Dendritic cell treated with granulocyte-macrophage colony-stimulating factor and Interleukin-4, amounts not matched to agents 40 ng/mL and 50 ng/mL, for 4 days (primary cell): Measurements from ENCODE around the gene RIMS4.
"Not testable (repeated sequence)": the region's sequence is repeated elsewhere in the genome, so short reads cannot be mapped to it uniquely, and the experiment has no call there.

Source experiments
- H3K27ac Mint-ChIP-seq: one replicate; pipeline ENCODE4 v1.8.0; 2022; ENCODE audit warnings: mild to moderate bottlenecking, mixed read lengths
- H3K27me3 Mint-ChIP-seq: one replicate; pipeline ENCODE4 v1.8.0; 2022; ENCODE audit warnings: mild to moderate bottlenecking, mixed read lengths
- H3K36me3 Mint-ChIP-seq: one replicate; pipeline ENCODE4 v1.8.0; 2022; ENCODE audit warnings: low read depth, mixed read lengths
- H3K4me1 Mint-ChIP-seq: one replicate; pipeline ENCODE4 v1.8.0; 2022; ENCODE audit warnings: low read depth, mixed read lengths
- H3K4me3 Mint-ChIP-seq: one replicate; pipeline ENCODE4 v1.8.0; 2022; ENCODE audit warnings: mild to moderate bottlenecking, moderate library complexity, mixed read lengths
- H3K9me3 Mint-ChIP-seq: one replicate; pipeline ENCODE4 v1.8.0; 2022; ENCODE audit warnings: mixed read lengths
- intact Hi-C: fragments of 100-400 bp; cut with micrococcal nuclease; formaldehyde crosslinking; loops from one replicate; pipeline ENCODE4 v1.15.0; 2022

The RIMS4 gene

GRCh38 chr20:44837946-44838345, 27.6 kb upstream of the RIMS4 start:
- H3K4me1 Mint-ChIP-seq, result no peaks in the 10 kb centered on the region
- H3K27me3 Mint-ChIP-seq, result peaks cover 23% of the 10 kb centered on the region
- no peaks in the 10 kb centered on the region for H3K9me3 Mint-ChIP-seq
- H3K4me3 Mint-ChIP-seq, result no peak overlapping the region
- no peaks in the 10 kb centered on the region for H3K36me3 Mint-ChIP-seq
- H3K27ac Mint-ChIP-seq, result no peak overlapping the region
- intact Hi-C loops, result no loop called here

- intact Hi-C loops, result no loop called here
- Mint-ChIP-seq H3K27me3 (peaks cover 27% of the 10 kb centered on the region), H3K9me3 (no peaks in the 10 kb centered on the region), H3K4me3 (no peak overlapping the region), H3K4me1 (no peaks in the 10 kb centered on the region), H3K27ac (no peak overlapping the region), H3K36me3 (no peaks in the 10 kb centered on the region)
Measured at GRCh38 chr20:44836601-44837120, 26.3 kb upstream of the RIMS4 start.

- H3K36me3 Mint-ChIP-seq, result no peaks in the 10 kb centered on the region
- peaks cover 28% of the 10 kb centered on the region for H3K27me3 Mint-ChIP-seq
- H3K9me3 Mint-ChIP-seq, result no peaks in the 10 kb centered on the region
- no peak overlapping the region for H3K27ac Mint-ChIP-seq
- no peak overlapping the region for H3K4me3 Mint-ChIP-seq
- intact Hi-C loops, result no loop called here
- H3K4me1 Mint-ChIP-seq, result no peaks in the 10 kb centered on the region
Measured at GRCh38 chr20:44835661-44836221, 25.4 kb upstream of the RIMS4 start.

- Mint-ChIP-seq H3K27ac (no peak overlapping the region), H3K4me1 (no peaks in the 10 kb centered on the region), H3K9me3 (no peaks in the 10 kb centered on the region), H3K4me3 (no peak overlapping the region), H3K36me3 (no peaks in the 10 kb centered on the region), H3K27me3 (peaks cover 29% of the 10 kb centered on the region)
- intact Hi-C loops, result no loop called here
Measured at GRCh38 chr20:44835116-44835515, 24.8 kb upstream of the RIMS4 start.

GRCh38 chr20:44834693-44835092, 24.3 kb upstream of the RIMS4 start:
- Mint-ChIP-seq H3K9me3 (no peaks in the 10 kb centered on the region), H3K27me3 (peaks cover 29% of the 10 kb centered on the region), H3K4me3 (no peak overlapping the region), H3K27ac (no peak overlapping the region), H3K36me3 (no peaks in the 10 kb centered on the region), H3K4me1 (no peaks in the 10 kb centered on the region)
- intact Hi-C loops, result no loop called here

GRCh38 chr20:44833437-44833836, 23.1 kb upstream of the RIMS4 start:
- H3K4me3 Mint-ChIP-seq, result no peak overlapping the region
- intact Hi-C loops, result no loop called here
- peaks cover 33% of the 10 kb centered on the region for H3K27me3 Mint-ChIP-seq
- no peaks in the 10 kb centered on the region for H3K4me1 Mint-ChIP-seq
- no peaks in the 10 kb centered on the region for H3K9me3 Mint-ChIP-seq
- no peak overlapping the region for H3K27ac Mint-ChIP-seq
- H3K36me3 Mint-ChIP-seq, result no peaks in the 10 kb centered on the region

- intact Hi-C loops, result no loop called here
- no peaks in the 10 kb centered on the region for H3K36me3 Mint-ChIP-seq
- no peak overlapping the region for H3K4me3 Mint-ChIP-seq
- H3K4me1 Mint-ChIP-seq, result no peaks in the 10 kb centered on the region
- H3K27me3 Mint-ChIP-seq, result peaks cover 37% of the 10 kb centered on the region
- H3K27ac Mint-ChIP-seq, result no peak overlapping the region
- H3K9me3 Mint-ChIP-seq, result no peaks in the 10 kb centered on the region
Measured at GRCh38 chr20:44832724-44833123, 22.4 kb upstream of the RIMS4 start.

GRCh38 chr20:44830995-44831394, 20.6 kb upstream of the RIMS4 start:
- no peaks in the 10 kb centered on the region for H3K4me1 Mint-ChIP-seq
- intact Hi-C loops, result no loop called here
- no peaks in the 10 kb centered on the region for H3K36me3 Mint-ChIP-seq
- H3K4me3 Mint-ChIP-seq, result no peak overlapping the region
- peaks cover 40% of the 10 kb centered on the region for H3K27me3 Mint-ChIP-seq
- no peaks in the 10 kb centered on the region for H3K9me3 Mint-ChIP-seq
- no peak overlapping the region for H3K27ac Mint-ChIP-seq

- intact Hi-C loops, result no loop called here
- H3K36me3 Mint-ChIP-seq, result no peaks in the 10 kb centered on the region
- peaks cover 40% of the 10 kb centered on the region for H3K27me3 Mint-ChIP-seq
- H3K4me1 Mint-ChIP-seq, result no peaks in the 10 kb centered on the region
- no peaks in the 10 kb centered on the region for H3K9me3 Mint-ChIP-seq
- no peak overlapping the region for H3K4me3 Mint-ChIP-seq
- H3K27ac Mint-ChIP-seq, result no peak overlapping the region
Measured at GRCh38 chr20:44830523-44830922, 20.2 kb upstream of the RIMS4 start.

- H3K27ac Mint-ChIP-seq, result no peak overlapping the region
- intact Hi-C loops, result no loop called here
- no peak overlapping the region for H3K4me3 Mint-ChIP-seq
- no peaks in the 10 kb centered on the region for H3K36me3 Mint-ChIP-seq
- no peaks in the 10 kb centered on the region for H3K4me1 Mint-ChIP-seq
- H3K27me3 Mint-ChIP-seq, result peaks cover 39% of the 10 kb centered on the region
- no peaks in the 10 kb centered on the region for H3K9me3 Mint-ChIP-seq
Measured at GRCh38 chr20:44829688-44830087, 19.3 kb upstream of the RIMS4 start.

GRCh38 chr20:44828640-44829039, 18.3 kb upstream of the RIMS4 start:
- Mint-ChIP-seq H3K4me1 (no peaks in the 10 kb centered on the region), H3K27ac (no peak overlapping the region), H3K27me3 (peaks cover 36% of the 10 kb centered on the region), H3K9me3 (no peaks in the 10 kb centered on the region), H3K4me3 (no peak overlapping the region), H3K36me3 (no peaks in the 10 kb centered on the region)
- intact Hi-C loops, result no loop called here

- Mint-ChIP-seq H3K4me3 (no peak overlapping the region), H3K9me3 (no peaks in the 10 kb centered on the region), H3K36me3 (no peaks in the 10 kb centered on the region), H3K27me3 (peaks cover 30% of the 10 kb centered on the region), H3K4me1 (no peaks in the 10 kb centered on the region), H3K27ac (no peak overlapping the region)
- intact Hi-C loops, result no loop called here
Measured at GRCh38 chr20:44827401-44827800, 17.1 kb upstream of the RIMS4 start.

- H3K4me3 Mint-ChIP-seq, H3K9me3 Mint-ChIP-seq, H3K4me1 Mint-ChIP-seq, H3K27me3 Mint-ChIP-seq, intact Hi-C loops, H3K27ac Mint-ChIP-seq, H3K36me3 Mint-ChIP-seq: not testable (repeated sequence)
Measured at GRCh38 chr20:44821576-44821975, 11.2 kb upstream of the RIMS4 start.

- H3K27me3 Mint-ChIP-seq, result peaks cover 6% of the 10 kb centered on the region
- H3K4me3 Mint-ChIP-seq, result no peak overlapping the region
- H3K4me1 Mint-ChIP-seq, result no peaks in the 10 kb centered on the region
- H3K27ac Mint-ChIP-seq, result no peak overlapping the region
- intact Hi-C loops, result no loop called here
- no peaks in the 10 kb centered on the region for H3K9me3 Mint-ChIP-seq
- H3K36me3 Mint-ChIP-seq, result no peaks in the 10 kb centered on the region
Measured at GRCh38 chr20:44819936-44820335, 9.6 kb upstream of the RIMS4 start.

- Mint-ChIP-seq H3K36me3 (no peaks in the 10 kb centered on the region), H3K4me3 (no peak overlapping the region), H3K4me1 (no peaks in the 10 kb centered on the region), H3K27ac (no peak overlapping the region), H3K27me3 (peaks cover 14% of the 10 kb centered on the region), H3K9me3 (no peaks in the 10 kb centered on the region)
- intact Hi-C loops, result no loop called here
Measured at GRCh38 chr20:44817143-44817910, 7.0 kb upstream of the RIMS4 start.
